GM06990 (cell line): Measurements from ENCODE around the gene PPP1R9A.

ENCODE experiments used
- DNase-seq: peaks from one replicate; pipeline ENCODE4 v3.0.0-alpha.2; 2011; ENCODE audit not compliant: insufficient read length; ENCODE audit errors: extremely low read depth
- H3K27me3 ChIP-seq: replicated peaks from 2 replicates; pipeline ENCODE4 v1.6.0; 2011; ENCODE audit warnings: low read length; ENCODE audit not compliant: control insufficient read depth, insufficient read depth
- H3K36me3 ChIP-seq: 2 replicates; pipeline ENCODE4 v1.5.1; 2011; ENCODE audit warnings: low read length; ENCODE audit not compliant: control insufficient read depth, insufficient read depth
- H3K4me3 ChIP-seq: replicated peaks from 2 replicates; pipeline ENCODE4 v1.5.1; 2011; ENCODE audit warnings: low read depth, mild to moderate bottlenecking, control low read depth, low read length
- TF ChIP-seq, protein P1 (sequence below): IDR thresholded peaks from 2 replicates; pipeline ENCODE4 v1.5.1; 2011; ENCODE audit warnings: low read length, control low read depth, mild to moderate bottlenecking, inconsistent platforms; ENCODE audit not compliant: insufficient read depth, poor library complexity, severe bottlenecking

PPP1R9A gene

DNA sequence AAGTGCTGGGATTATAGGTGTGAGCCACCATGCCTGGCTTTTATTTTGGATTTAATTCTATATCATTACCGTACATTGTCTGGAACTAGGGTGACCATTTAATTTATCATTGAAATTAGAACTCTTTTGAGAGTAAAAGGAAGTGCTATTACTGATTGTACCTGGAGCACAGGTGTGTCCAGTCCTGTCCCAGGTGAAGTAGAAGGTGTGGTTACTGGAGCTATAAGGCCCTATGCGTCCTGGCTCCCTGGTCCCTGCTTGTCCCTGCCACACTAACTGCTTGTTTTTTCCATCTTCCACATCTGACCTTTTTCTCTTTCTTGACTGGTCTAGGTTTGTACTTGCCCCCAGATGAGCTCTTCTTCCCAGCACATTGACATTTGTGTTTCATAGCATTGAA is 147.0 kb downstream of the PPP1R9A start:
- DNase-seq: no peak
- H3K4me3 ChIP-seq: no peak overlapping the region
- TF ChIP-seq, protein P1, sequence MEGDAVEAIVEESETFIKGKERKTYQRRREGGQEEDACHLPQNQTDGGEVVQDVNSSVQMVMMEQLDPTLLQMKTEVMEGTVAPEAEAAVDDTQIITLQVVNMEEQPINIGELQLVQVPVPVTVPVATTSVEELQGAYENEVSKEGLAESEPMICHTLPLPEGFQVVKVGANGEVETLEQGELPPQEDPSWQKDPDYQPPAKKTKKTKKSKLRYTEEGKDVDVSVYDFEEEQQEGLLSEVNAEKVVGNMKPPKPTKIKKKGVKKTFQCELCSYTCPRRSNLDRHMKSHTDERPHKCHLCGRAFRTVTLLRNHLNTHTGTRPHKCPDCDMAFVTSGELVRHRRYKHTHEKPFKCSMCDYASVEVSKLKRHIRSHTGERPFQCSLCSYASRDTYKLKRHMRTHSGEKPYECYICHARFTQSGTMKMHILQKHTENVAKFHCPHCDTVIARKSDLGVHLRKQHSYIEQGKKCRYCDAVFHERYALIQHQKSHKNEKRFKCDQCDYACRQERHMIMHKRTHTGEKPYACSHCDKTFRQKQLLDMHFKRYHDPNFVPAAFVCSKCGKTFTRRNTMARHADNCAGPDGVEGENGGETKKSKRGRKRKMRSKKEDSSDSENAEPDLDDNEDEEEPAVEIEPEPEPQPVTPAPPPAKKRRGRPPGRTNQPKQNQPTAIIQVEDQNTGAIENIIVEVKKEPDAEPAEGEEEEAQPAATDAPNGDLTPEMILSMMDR: no peak

DNA sequence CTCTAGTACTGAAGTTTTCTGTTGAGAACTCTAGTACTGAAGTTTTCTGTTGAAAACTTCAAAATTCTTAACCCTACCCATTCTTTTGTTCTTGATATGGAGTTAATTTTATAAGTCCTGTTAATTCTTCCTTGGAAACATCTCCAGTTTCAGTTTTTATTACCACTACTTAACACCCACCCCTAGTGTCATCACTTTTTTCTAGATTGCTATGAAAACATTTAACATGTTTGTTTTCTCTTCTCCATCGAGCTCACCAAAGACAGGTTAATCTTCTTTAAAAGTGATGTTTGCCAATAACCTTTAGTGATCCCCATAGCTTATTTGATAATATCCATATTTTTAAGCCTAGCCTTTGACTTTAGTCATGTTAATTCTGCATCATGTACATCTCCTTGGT is 147.9 kb downstream of the PPP1R9A start:
- Histone ChIP-seq H3K36me3 (no peaks in the 10 kb centered on the region), H3K27me3 (no peaks in the 10 kb centered on the region), H3K4me3 (no peak overlapping the region)
- TF ChIP-seq, protein P1: no peak
- DNase-seq: no peak

More for the DNA sequence above, 147.0 kb downstream of the PPP1R9A start:
- no peaks in the 10 kb centered on the region for H3K27me3 ChIP-seq
- H3K36me3 ChIP-seq: no peaks in the 10 kb centered on the region

DNA sequence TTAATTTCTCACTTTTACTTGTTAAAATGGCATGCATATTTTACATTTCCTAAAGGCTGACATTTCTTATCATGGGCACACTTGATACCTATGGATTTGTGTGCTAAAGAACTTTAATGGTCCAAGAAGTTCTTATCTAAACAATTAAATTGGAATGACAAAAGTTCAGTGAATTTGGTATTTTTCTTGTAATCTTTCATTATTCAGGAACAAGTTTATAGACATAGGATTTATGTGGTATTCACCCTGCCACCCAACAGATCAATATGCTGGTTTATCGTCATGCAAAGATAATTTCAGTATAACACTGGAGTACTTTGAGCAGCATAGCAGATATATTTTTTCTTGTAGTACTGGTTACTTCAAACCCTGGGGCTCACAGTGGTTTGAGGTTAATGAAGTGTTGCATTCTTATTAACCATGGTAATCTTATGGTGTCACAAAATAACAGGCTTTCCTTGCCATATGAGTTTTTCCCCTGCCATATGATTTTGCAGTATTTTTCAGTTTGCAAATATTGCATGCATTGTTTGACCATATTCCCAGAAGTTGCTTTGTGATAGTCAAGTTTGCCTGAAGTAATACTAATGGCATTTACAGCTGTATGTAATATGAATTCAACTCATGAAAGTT is 148.8 kb downstream of the PPP1R9A start:
- H3K36me3 ChIP-seq: no peaks in the 10 kb centered on the region
- H3K4me3 ChIP-seq: no peak overlapping the region
- no peak for DNase-seq
- TF ChIP-seq, protein P1: no peak
- no peaks in the 10 kb centered on the region for H3K27me3 ChIP-seq

DNA sequence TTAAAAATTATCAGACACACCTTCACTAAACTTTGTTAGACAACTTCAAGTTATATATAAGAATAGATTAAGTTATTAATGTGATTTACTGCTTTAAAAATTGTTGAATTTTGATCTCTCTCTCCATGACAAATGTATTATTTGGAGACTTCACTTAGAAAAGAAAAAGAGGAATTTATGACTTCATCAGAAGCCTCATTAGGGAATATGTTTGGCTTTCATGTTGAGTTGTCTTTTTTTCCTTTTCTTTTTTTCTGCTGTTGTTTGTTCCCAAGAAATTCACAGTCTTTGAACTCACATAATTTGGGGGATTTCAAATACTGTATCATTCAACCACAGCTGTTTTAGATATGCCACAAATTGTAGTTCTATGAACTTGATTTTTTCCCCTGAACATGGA is 149.5 kb downstream of the PPP1R9A start:
- TF ChIP-seq, protein P1: no peak
- DNase-seq: no peak
- Histone ChIP-seq H3K4me3 (no peak overlapping the region), H3K27me3 (no peaks in the 10 kb centered on the region), H3K36me3 (no peaks in the 10 kb centered on the region)

DNA sequence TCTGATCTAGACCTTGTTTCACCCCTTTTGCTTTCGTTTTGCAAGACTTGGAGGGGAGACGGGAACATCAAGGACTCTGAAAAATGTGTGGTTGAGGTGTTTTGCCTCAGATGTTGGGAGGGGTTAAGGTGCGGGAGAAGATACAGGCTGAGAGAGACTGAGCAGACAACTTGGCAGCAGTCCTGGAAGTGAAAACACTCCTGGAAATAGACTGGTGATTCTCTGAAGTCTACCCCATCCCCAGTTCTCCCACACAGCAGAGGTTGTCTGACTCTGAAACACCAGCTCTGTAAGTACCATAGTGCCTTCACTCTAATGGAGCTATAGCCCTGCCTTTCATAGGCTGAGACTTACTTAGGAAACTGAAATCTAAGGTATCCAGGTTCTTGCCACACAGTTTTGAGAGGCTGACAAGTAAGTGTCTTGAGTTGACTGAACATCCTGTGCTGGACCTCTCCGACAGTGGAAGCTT is 152.5 kb downstream of the PPP1R9A start:
- Histone ChIP-seq H3K27me3 (no peaks in the 10 kb centered on the region), H3K4me3 (no peak overlapping the region), H3K36me3 (no peaks in the 10 kb centered on the region)
- TF ChIP-seq, protein P1: no peak
- no peak for DNase-seq

DNA sequence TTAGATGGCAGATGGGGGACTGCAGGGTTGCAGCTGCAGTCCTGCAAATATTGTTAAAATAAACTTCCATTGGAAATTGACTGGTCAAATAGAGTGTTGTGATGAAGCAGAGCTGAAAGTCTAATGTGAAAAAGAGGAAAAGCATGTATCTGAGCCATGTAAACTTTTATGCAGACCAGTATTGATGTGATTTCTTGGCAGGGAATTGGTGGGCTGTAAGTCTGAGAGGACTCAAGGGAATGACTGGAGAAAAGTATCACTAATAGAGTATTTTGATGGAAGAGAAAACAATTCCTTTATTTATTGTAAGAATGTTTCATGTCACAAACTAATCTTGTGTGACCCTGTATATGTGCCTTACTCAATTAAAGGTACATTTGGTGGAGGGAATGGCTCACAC is 155.5 kb downstream of the PPP1R9A start:
- TF ChIP-seq, protein P1: no peak

More for the DNA sequence above, 155.5 kb downstream of the PPP1R9A start:
- Histone ChIP-seq H3K27me3 (no peaks in the 10 kb centered on the region), H3K36me3 (no peaks in the 10 kb centered on the region), H3K4me3 (no peak overlapping the region)
- DNase-seq: no peak
